Anterior cingulate cortex (tissue), 58 donors: ENCODE data around the gene COL4A3.

Source experiments
- DNase-seq, 58 donors: peaks; one replicate each; lab custom pipeline; 2025; lab: John Stamatoyannopoulos, UW

The COL4A3 gene

DNA sequence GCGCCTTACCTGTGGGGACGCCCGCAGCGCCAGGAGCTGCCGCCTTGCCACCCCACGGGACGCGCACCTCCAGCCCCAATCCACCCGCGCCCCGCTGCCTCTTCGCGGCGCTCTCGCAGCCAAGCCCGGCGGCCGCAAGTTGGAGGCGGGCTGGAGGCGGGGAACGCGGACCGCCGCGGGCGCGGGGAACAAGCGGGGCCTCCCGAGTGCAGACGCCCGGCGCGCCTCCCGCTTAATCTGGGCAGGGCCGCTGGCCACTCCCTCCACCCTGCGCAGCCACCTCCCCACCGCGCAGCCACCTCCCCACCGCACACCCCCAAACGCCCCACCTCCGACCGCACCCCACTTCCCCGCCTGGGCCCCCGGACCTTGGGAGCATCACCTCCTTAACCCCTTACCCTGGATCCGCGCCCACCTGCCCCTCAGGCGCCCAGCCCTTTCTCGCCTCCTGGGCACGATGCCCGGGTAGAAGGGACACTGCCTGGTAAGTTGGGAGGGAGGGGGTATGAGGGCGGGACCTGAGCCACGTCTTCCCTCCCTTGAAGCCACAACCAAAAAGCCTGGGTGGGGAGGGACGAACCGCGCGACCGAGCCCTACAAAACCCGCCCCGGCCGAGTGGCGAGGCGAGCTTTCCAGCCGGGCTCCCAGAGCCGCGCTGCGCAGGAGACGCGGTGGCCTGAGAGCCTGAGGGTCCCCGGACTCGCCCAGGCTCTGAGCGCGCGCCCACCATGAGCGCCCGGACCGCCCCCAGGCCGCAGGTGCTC is at the start of gene COL4A3, which contains the start of gene COL4A4:
Gene COL4A3, plus strand, starts transcription at position 627 of the 765 bp plus-strand sequence. Its CDS starts 103 bp downstream, at position 730.
Gene COL4A4, minus strand, starts transcription at position 208 of the 765 bp plus-strand sequence. CDS start 16,722 bp downstream, outside the sequence.
- peak in 3 of 58 donors; percentile 4 to 42 (median 15) for DNase-seq

- DNase-seq = no peak
Observed at GRCh38 chr2:227115761-227116160, 48.7 kb upstream of the COL4A3 start.

DNA sequence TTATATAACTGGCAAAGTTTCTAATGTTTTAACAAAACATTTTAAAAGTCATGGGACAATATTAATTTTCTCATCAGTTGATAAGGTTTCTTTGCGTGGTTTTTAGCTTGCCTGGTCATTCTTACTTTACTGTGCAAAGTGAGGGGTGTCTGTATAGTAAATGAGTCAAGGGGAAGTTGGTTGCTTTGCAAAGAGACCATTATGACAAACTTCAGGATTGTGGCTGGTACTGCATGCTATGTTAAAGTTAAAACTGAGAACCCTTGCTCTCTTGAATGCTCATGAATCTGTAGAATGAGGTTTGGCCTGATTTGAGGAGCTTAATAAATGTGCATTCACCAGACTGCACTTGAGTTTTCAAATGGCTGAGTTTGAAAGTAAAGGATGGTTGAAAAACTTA is 47.4 kb upstream of the COL4A3 start:
- no peak for DNase-seq

- DNase-seq = no peak
Observed at GRCh38 chr2:227117852-227118251, 46.6 kb upstream of the COL4A3 start.

DNA sequence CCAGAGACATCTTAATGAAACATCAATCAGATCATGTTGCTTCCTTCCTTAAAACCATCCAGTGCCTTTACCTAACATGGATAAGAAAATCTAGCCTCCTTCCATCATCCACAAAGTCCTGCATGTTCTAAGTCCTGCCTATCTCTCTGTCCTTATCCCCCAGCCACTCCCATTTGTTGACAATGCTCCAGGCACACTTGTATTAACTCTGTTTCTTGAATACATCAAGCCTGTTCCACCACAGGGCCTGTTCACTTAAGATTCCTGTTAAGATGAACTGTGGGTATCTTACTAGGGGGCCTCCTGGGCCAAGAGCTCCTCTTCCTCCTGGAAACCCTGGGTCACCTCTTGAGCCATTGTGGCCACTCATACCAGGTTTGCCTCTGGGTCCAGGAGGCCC is 46.1 kb upstream of the COL4A3 start:
- no peak for DNase-seq

GRCh38 chr2:227123697-227124096 is 40.7 kb upstream of the COL4A3 start:
- DNase-seq = no peak

- DNase-seq = no peak
Observed at GRCh38 chr2:227124811-227125210, 39.6 kb upstream of the COL4A3 start.

- no peak for DNase-seq
Observed at GRCh38 chr2:227125506-227125905, 38.9 kb upstream of the COL4A3 start.

GRCh38 chr2:227127201-227127600 is 37.2 kb upstream of the COL4A3 start:
- DNase-seq = no peak

GRCh38 chr2:227130636-227131035 is 33.8 kb upstream of the COL4A3 start:
- no peak for DNase-seq

GRCh38 chr2:227132986-227133385 is 31.4 kb upstream of the COL4A3 start:
- no peak for DNase-seq

- DNase-seq = no peak
Observed at GRCh38 chr2:227134591-227134990, 29.8 kb upstream of the COL4A3 start.

DNA sequence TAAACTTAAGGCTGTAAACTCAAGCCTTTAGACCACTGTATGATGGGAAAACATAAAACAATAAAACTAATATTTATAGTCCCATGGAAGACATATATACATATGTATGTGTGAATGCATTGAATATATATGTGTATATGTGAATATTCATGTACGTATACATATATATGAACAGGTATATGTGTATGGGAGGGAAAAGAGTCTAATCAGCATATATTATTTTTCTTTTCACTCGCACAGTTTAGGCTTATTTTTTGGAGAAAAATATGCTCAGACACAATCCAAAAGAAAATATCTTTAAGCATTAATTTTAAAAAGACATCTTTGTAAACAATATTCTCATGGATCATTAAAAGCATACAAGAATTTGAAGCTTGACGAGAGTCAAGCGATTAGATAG is 23.1 kb upstream of the COL4A3 start:
- DNase-seq = no peak

GRCh38 chr2:227143895-227144294 is 20.5 kb upstream of the COL4A3 start:
- DNase-seq = no peak

DNA sequence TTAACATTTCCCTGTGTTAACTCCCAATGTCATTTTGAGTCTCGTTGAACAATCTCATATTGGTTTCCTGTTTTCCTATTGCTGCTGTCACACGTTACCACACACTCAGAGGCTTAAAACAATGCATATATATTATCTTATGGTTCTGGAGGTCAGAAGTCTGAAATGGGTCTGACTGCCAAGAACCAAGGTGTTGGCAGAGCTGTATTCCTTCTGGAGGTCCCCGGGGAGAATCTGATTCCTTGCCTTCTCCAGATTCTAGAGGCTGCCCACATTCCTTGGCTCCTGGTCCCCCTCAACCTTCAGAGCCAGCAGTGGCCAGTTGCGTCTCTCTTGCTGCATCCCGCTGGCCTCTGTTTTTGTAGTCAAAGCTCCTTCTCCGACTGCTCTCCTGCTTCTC is 18.0 kb upstream of the COL4A3 start:
- no peak for DNase-seq

DNA sequence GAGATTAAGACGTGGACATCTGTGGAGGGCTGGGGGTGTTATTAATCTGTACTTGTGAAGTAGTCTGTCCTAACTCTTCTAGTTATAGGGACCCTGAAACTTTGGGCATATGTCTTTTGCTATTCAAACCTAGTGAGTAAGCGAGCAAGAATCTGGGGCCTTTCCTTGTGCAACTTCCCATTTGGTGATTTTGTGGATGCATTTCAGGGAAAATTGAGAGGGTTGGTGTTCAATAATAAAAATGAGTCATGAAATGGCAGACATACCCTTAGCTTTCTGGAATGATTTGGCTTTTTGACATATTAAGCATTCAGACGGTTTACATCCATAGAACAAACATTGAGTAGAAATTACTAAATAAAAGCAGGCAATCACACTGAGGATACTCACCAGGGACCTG is 17.4 kb upstream of the COL4A3 start:
- no peak for DNase-seq

DNA sequence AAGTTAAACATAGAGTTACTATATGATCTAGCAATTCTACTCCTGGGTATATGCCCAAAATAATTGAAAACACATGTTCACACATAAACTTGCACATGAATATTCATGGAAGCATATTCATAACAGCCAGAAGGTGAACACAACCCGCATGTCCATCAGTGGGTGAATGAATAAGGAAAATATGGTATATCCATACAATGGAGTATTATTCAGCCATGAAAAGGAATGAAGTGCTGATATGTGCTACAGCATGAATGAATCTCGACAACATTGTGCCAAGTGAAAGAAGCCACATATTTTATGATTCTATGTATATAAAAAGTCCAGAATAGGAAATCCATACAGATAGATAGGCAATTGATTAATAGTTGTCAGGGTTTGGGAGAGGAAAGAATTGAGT is 16.3 kb upstream of the COL4A3 start:
- no peak for DNase-seq

GRCh38 chr2:227150222-227150936 is 14.0 kb upstream of the COL4A3 start:
- DNase-seq = no peak

GRCh38 chr2:227152093-227152766 is 12.2 kb upstream of the COL4A3 start:
- no peak for DNase-seq

DNA sequence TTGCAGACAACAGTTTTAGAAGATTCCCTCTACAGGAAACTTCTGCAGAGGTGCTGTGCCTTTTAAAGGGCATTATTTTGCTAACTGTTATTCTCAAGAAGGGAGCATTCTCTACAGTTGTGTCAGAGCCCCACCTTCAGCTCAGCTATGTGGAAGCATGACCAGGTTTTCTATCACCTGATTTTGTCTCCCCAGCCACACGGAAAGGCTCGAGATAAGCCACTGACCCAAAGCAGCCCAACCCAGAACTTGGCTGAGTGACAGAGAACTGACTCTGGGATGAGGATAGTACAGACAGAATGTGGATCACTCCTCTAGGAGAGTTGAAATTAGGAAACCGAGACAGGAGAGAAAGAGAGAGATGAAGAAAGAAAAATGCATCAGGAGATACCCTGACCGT is 11.1 kb upstream of the COL4A3 start:
- DNase-seq = no peak

- no peak for DNase-seq
Observed at GRCh38 chr2:227153758-227154486, 10.5 kb upstream of the COL4A3 start.
